Measurements from ENCODE around the gene GPX5.
"Not testable (repeated sequence)": the region's sequence is repeated elsewhere in the genome, so short reads cannot be mapped to it uniquely, and the experiment has no call there.

Gene GPX5

GRCh38 chr6:28491984-28492317 lies 33.7 kb upstream of the GPX5 start:
- peaks cover 10% of the 10 kb centered on the region for H3K4me1 ChIP-seq (ENCODE audit: control insufficient read depth, insufficient read depth, low read length, poor library complexity, severe bottlenecking)
- H3K4me3 ChIP-seq (ENCODE audit: insufficient read depth, low read depth, low read length, poor library complexity, severe bottlenecking): no peak overlapping the region
- H3K27me3 ChIP-seq (replicated peaks; ENCODE audit: control insufficient read depth, insufficient read depth, low read length, poor library complexity, severe bottlenecking): peaks cover 7% of the 10 kb centered on the region
- no peaks in the 10 kb centered on the region for H3K9me3 ChIP-seq (ENCODE audit: control insufficient read depth, low read length)
- H3K36me3 ChIP-seq (ENCODE audit: control insufficient read depth, insufficient read depth, low read length): no peaks in the 10 kb centered on the region
- no peak for DNase-seq
- no peak overlapping the region for H3K27ac ChIP-seq (ENCODE audit: insufficient read depth, low read length, poor library complexity, severe bottlenecking)

- Histone ChIP-seq H3K4me1 (ENCODE audit: control insufficient read depth, insufficient read depth, low read length, poor library complexity, severe bottlenecking) (no peaks in the 10 kb centered on the region), H3K36me3 (ENCODE audit: control insufficient read depth, insufficient read depth, low read length) (no peaks in the 10 kb centered on the region), H3K27me3 (replicated peaks; ENCODE audit: control insufficient read depth, insufficient read depth, low read length, poor library complexity, severe bottlenecking) (no peaks in the 10 kb centered on the region), H3K9me3 (ENCODE audit: control insufficient read depth, low read length) (no peaks in the 10 kb centered on the region), H3K4me3 (ENCODE audit: insufficient read depth, low read depth, low read length, poor library complexity, severe bottlenecking) (no peak overlapping the region), H3K27ac (ENCODE audit: insufficient read depth, low read length, poor library complexity, severe bottlenecking) (no peak overlapping the region)
- DNase-seq: no peak
These were observed 29.4 kb upstream of the GPX5 start for GRCh38 chr6:28496099-28496779.

- Histone ChIP-seq H3K4me3 (ENCODE audit: insufficient read depth, low read depth, low read length, poor library complexity, severe bottlenecking) (no peak overlapping the region), H3K27me3 (replicated peaks; ENCODE audit: control insufficient read depth, insufficient read depth, low read length, poor library complexity, severe bottlenecking) (no peaks in the 10 kb centered on the region), H3K36me3 (ENCODE audit: control insufficient read depth, insufficient read depth, low read length) (no peaks in the 10 kb centered on the region), H3K27ac (ENCODE audit: insufficient read depth, low read length, poor library complexity, severe bottlenecking) (no peak overlapping the region), H3K4me1 (ENCODE audit: control insufficient read depth, insufficient read depth, low read length, poor library complexity, severe bottlenecking) (no peaks in the 10 kb centered on the region), H3K9me3 (ENCODE audit: control insufficient read depth, low read length) (no peaks in the 10 kb centered on the region)
- no peak for DNase-seq
These were observed 28.4 kb upstream of the GPX5 start for GRCh38 chr6:28497306-28497705.

- Histone ChIP-seq H3K9me3 (ENCODE audit: control insufficient read depth, low read length) (no peaks in the 10 kb centered on the region), H3K4me1 (ENCODE audit: control insufficient read depth, insufficient read depth, low read length, poor library complexity, severe bottlenecking) (no peaks in the 10 kb centered on the region), H3K4me3 (ENCODE audit: insufficient read depth, low read depth, low read length, poor library complexity, severe bottlenecking) (no peak overlapping the region), H3K27ac (ENCODE audit: insufficient read depth, low read length, poor library complexity, severe bottlenecking) (no peak overlapping the region), H3K27me3 (replicated peaks; ENCODE audit: control insufficient read depth, insufficient read depth, low read length, poor library complexity, severe bottlenecking) (no peaks in the 10 kb centered on the region), H3K36me3 (ENCODE audit: control insufficient read depth, insufficient read depth, low read length) (no peaks in the 10 kb centered on the region)
- no peak for DNase-seq
These were observed 27.8 kb upstream of the GPX5 start for GRCh38 chr6:28497893-28498292.

GRCh38 chr6:28501259-28501658 lies 24.4 kb upstream of the GPX5 start:
- DNase-seq: no peak
- Histone ChIP-seq H3K9me3 (ENCODE audit: control insufficient read depth, low read length) (no peaks in the 10 kb centered on the region), H3K4me1 (ENCODE audit: control insufficient read depth, insufficient read depth, low read length, poor library complexity, severe bottlenecking) (no peaks in the 10 kb centered on the region), H3K36me3 (ENCODE audit: control insufficient read depth, insufficient read depth, low read length) (no peaks in the 10 kb centered on the region), H3K27me3 (replicated peaks; ENCODE audit: control insufficient read depth, insufficient read depth, low read length, poor library complexity, severe bottlenecking) (no peaks in the 10 kb centered on the region), H3K4me3 (ENCODE audit: insufficient read depth, low read depth, low read length, poor library complexity, severe bottlenecking) (no peak overlapping the region), H3K27ac (ENCODE audit: insufficient read depth, low read length, poor library complexity, severe bottlenecking) (no peak overlapping the region)

- not testable (repeated sequence) for H3K4me3 ChIP-seq (ENCODE audit: insufficient read depth, low read depth, low read length, poor library complexity, severe bottlenecking); DNase-seq; H3K9me3 ChIP-seq (ENCODE audit: control insufficient read depth, low read length); H3K27ac ChIP-seq (ENCODE audit: insufficient read depth, low read length, poor library complexity, severe bottlenecking); H3K4me1 ChIP-seq (ENCODE audit: control insufficient read depth, insufficient read depth, low read length, poor library complexity, severe bottlenecking); H3K36me3 ChIP-seq (ENCODE audit: control insufficient read depth, insufficient read depth, low read length); H3K27me3 ChIP-seq (replicated peaks; ENCODE audit: control insufficient read depth, insufficient read depth, low read length, poor library complexity, severe bottlenecking)
These were observed 23.5 kb upstream of the GPX5 start for GRCh38 chr6:28502136-28502535.

GRCh38 chr6:28502709-28503305 lies 22.9 kb upstream of the GPX5 start:
- DNase-seq; H3K36me3 ChIP-seq (ENCODE audit: control insufficient read depth, insufficient read depth, low read length); H3K27me3 ChIP-seq (replicated peaks; ENCODE audit: control insufficient read depth, insufficient read depth, low read length, poor library complexity, severe bottlenecking); H3K4me1 ChIP-seq (ENCODE audit: control insufficient read depth, insufficient read depth, low read length, poor library complexity, severe bottlenecking); H3K27ac ChIP-seq (ENCODE audit: insufficient read depth, low read length, poor library complexity, severe bottlenecking); H3K9me3 ChIP-seq (ENCODE audit: control insufficient read depth, low read length); H3K4me3 ChIP-seq (ENCODE audit: insufficient read depth, low read depth, low read length, poor library complexity, severe bottlenecking): not testable (repeated sequence)

- H3K4me1 ChIP-seq (ENCODE audit: control insufficient read depth, insufficient read depth, low read length, poor library complexity, severe bottlenecking): peaks cover 4% of the 10 kb centered on the region
- H3K4me3 ChIP-seq (ENCODE audit: insufficient read depth, low read depth, low read length, poor library complexity, severe bottlenecking): no peak overlapping the region
- H3K27me3 ChIP-seq (replicated peaks; ENCODE audit: control insufficient read depth, insufficient read depth, low read length, poor library complexity, severe bottlenecking): no peaks in the 10 kb centered on the region
- no peaks in the 10 kb centered on the region for H3K36me3 ChIP-seq (ENCODE audit: control insufficient read depth, insufficient read depth, low read length)
- no peaks in the 10 kb centered on the region for H3K9me3 ChIP-seq (ENCODE audit: control insufficient read depth, low read length)
- DNase-seq: no peak
- no peak overlapping the region for H3K27ac ChIP-seq (ENCODE audit: insufficient read depth, low read length, poor library complexity, severe bottlenecking)
These were observed 19.9 kb upstream of the GPX5 start for GRCh38 chr6:28505733-28506132.

GRCh38 chr6:28506807-28507475 lies 18.7 kb upstream of the GPX5 start:
- Histone ChIP-seq H3K9me3 (ENCODE audit: control insufficient read depth, low read length) (no peaks in the 10 kb centered on the region), H3K27me3 (replicated peaks; ENCODE audit: control insufficient read depth, insufficient read depth, low read length, poor library complexity, severe bottlenecking) (no peaks in the 10 kb centered on the region), H3K36me3 (ENCODE audit: control insufficient read depth, insufficient read depth, low read length) (no peaks in the 10 kb centered on the region), H3K4me1 (ENCODE audit: control insufficient read depth, insufficient read depth, low read length, poor library complexity, severe bottlenecking) (peaks cover 4% of the 10 kb centered on the region), H3K27ac (ENCODE audit: insufficient read depth, low read length, poor library complexity, severe bottlenecking) (no peak overlapping the region), H3K4me3 (ENCODE audit: insufficient read depth, low read depth, low read length, poor library complexity, severe bottlenecking) (no peak overlapping the region)
- DNase-seq: no peak

- peaks cover 4% of the 10 kb centered on the region for H3K4me1 ChIP-seq (ENCODE audit: control insufficient read depth, insufficient read depth, low read length, poor library complexity, severe bottlenecking)
These were observed 13.9 kb upstream of the GPX5 start for GRCh38 chr6:28511628-28512300.

More at GRCh38 chr6:28511628-28512300, 13.9 kb upstream of the GPX5 start:
- no peaks in the 10 kb centered on the region for H3K27me3 ChIP-seq (replicated peaks; ENCODE audit: control insufficient read depth, insufficient read depth, low read length, poor library complexity, severe bottlenecking)
- H3K9me3 ChIP-seq (ENCODE audit: control insufficient read depth, low read length): no peaks in the 10 kb centered on the region
- DNase-seq: no peak
- H3K27ac ChIP-seq (ENCODE audit: insufficient read depth, low read length, poor library complexity, severe bottlenecking): no peak overlapping the region
- no peak overlapping the region for H3K4me3 ChIP-seq (ENCODE audit: insufficient read depth, low read depth, low read length, poor library complexity, severe bottlenecking)
- H3K36me3 ChIP-seq (ENCODE audit: control insufficient read depth, insufficient read depth, low read length): no peaks in the 10 kb centered on the region

Data from effector memory CD4-positive, alpha-beta T cell (primary cell).